Lung (tissue), 12 donors: ENCODE results near the gene TMLHE. TPM values are rescaled to one million over a fixed set of nuclear protein-coding genes. Genes with fewer than 3 reads are reported as not detected.
"Not testable (repeated sequence)": the region's sequence is repeated elsewhere in the genome, so short reads cannot be mapped to it uniquely, and the experiment has no call there.

Source experiments
- ATAC-seq: fragments of 200-7000 bp; cut with Tn5 transposase; one replicate; pipeline ENCODE4 v1.9.1; 2020; ENCODE audit warnings: moderate number of reproducible peaks; ENCODE audit not compliant: insufficient read depth, low FRiP score
- DNase-seq, 3 donors: peaks; one replicate each; pipeline ENCODE4 v3.0.0-alpha.2; 2013 to 2017
- H3K27ac ChIP-seq, 2 donors: one replicate each; pipeline ENCODE4 v1.5.1; 2013; ENCODE audit warnings: mild to moderate bottlenecking in 2 of 2, moderate library complexity in 2 of 2, control low read depth in 1 of 2, inconsistent platforms in 1 of 2, low read depth in 1 of 2, low read length in 1 of 2
- H3K27me3 ChIP-seq, 3 donors: one replicate each; pipeline ENCODE4 v1.5.1; 2013; ENCODE audit warnings: low read length in 2 of 3; ENCODE audit not compliant: control insufficient read depth in 3 of 3, insufficient read depth in 3 of 3
- H3K36me3 ChIP-seq, 4 donors: one replicate each; pipeline ENCODE4 v1.5.1; 2013; ENCODE audit warnings: low read length in 4 of 4, mild to moderate bottlenecking in 1 of 4, moderate library complexity in 1 of 4; ENCODE audit not compliant: control insufficient read depth in 4 of 4, insufficient read depth in 4 of 4
- H3K4me1 ChIP-seq, 5 donors: one replicate each; pipeline ENCODE4 v1.5.1; 2013; ENCODE audit warnings: low read length in 5 of 5, mild to moderate bottlenecking in 2 of 5, moderate library complexity in 1 of 5; ENCODE audit not compliant: control insufficient read depth in 5 of 5, insufficient read depth in 5 of 5
- H3K4me3 ChIP-seq: one replicate; pipeline ENCODE4 v1.5.1; 2013; ENCODE audit warnings: mild to moderate bottlenecking, control low read depth, moderate library complexity
- H3K9ac ChIP-seq, 2 donors: one replicate each; pipeline ENCODE4 v1.5.1; 2013; ENCODE audit warnings: low read length in 2 of 2, control low read depth in 1 of 2; ENCODE audit not compliant: insufficient read depth in 1 of 2
- H3K9me3 ChIP-seq, 4 donors: one replicate each; pipeline ENCODE4 v1.5.1; 2013; ENCODE audit warnings: low read length in 3 of 4, mild to moderate bottlenecking in 1 of 4, moderate library complexity in 1 of 4; ENCODE audit not compliant: control insufficient read depth in 4 of 4, insufficient read depth in 3 of 4
- CTCF ChIP-seq: IDR thresholded peaks from 2 replicates; pipeline ENCODE4 v1.5.1; 2012; ENCODE audit warnings: mild to moderate bottlenecking; ENCODE audit errors: control extremely low read depth, extremely low read depth
- WGBS, 2 donors: extraction: QIAGEN DNeasy Blood & Tissue Kit; methylation state at CpG; one replicate each; pipeline ENCODE4 v1.1.7; 2013; 5-methylcytosine and 5-hydroxymethylcytosine counted together
- polyA plus RNA-seq, 2 donors: library from polyadenylated mRNA; stranded (reverse); fragments of 200-250 nt; gene quantifications; one replicate each; pipeline ENCODE4 v1.2.1, GENCODE V29; 2013
- total RNA-seq, 2 donors: library from RNA; depleted of rRNA in 1 of 2; stranded (reverse); fragments of >200 nt in 1 of 2; gene quantifications; one replicate each; pipeline ENCODE4 v1.2.1, GENCODE V29; 2014 to 2021
- donor health status: control.
- donor health status: control.
- donor health status: Bipolar disorder and iron deficiency.
- donor health status: healthy.
- donor health status: DM: yes; HTN: yes; CAD: no.

TMLHE gene
- total and polyA plus RNA-seq, 4 donors: 3.5 to 26.8 (median 11.1) TPM

GRCh38 chrX:155563099-155563498 is 49.7 kb downstream of the TMLHE start:
- peaks cover 0 to 4% (median 0%) of the 10 kb centered on the region in 4 donors for H3K36me3 ChIP-seq
- WGBS, 2 donors: 66% methylated on average over 1 of the region's 1 CpG; no CpG with 5 or more reads in 1 of the 2 donors
- ATAC-seq (no peak), DNase-seq (no peak)
- H3K4me3 ChIP-seq: no peak overlapping the region
- no peak overlapping the region for H3K27ac ChIP-seq
- H3K9ac ChIP-seq: no peak overlapping the region
- no peak for TF ChIP-seq CTCF
- H3K4me1 ChIP-seq: no peaks in the 10 kb centered on the region
- peaks cover 0 to 5% (median 0%) of the 10 kb centered on the region in 4 donors for H3K9me3 ChIP-seq
- H3K27me3 ChIP-seq: no peaks in the 10 kb centered on the region

- no peak for TF ChIP-seq CTCF
- ATAC-seq (no peak), DNase-seq (no peak)
- no peaks in the 10 kb centered on the region for H3K27me3 ChIP-seq
- WGBS, 2 donors: 39 to 44% methylated on average over 2 of the region's 2 CpGs
- peaks cover 0 to 15% (median 8%) of the 10 kb centered on the region in 4 donors for H3K36me3 ChIP-seq
- no peaks in the 10 kb centered on the region for H3K4me1 ChIP-seq
- H3K9ac ChIP-seq: no peak overlapping the region
- H3K4me3 ChIP-seq: no peak overlapping the region
- H3K9me3 ChIP-seq: peaks cover 0 to 5% (median 2%) of the 10 kb centered on the region in 4 donors
- no peak overlapping the region for H3K27ac ChIP-seq
Observed at GRCh38 chrX:155544881-155545280, 67.9 kb downstream of the TMLHE start.

DNA sequence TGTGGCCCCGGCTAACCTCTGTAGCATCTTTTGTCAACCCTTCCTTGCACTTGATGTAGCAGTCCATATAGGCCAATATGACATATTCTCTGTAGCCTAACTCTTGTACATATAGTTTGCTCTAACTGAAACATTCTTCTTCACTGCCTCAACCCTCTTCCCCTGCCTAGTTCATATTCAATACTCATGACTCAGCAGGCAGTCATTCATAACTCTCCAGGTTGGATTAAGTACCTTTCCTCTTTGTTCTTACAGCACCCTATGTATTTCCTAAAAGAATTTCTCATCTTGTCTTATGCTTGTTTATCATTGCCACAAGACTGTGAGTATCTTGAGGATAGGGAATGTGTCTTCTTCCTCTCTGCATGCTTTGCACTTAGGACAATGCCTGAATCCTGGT is 76.9 kb downstream of the TMLHE start:
- no peak overlapping the region for H3K9ac ChIP-seq
- no peak for TF ChIP-seq CTCF
- no peak overlapping the region for H3K4me3 ChIP-seq
- no peaks in the 10 kb centered on the region for H3K4me1 ChIP-seq
- WGBS, 2 donors: 74 to 88% methylated on average over 1 of the region's 1 CpG
- H3K36me3 ChIP-seq: peaks cover 0 to 2% (median 0%) of the 10 kb centered on the region in 4 donors
- DNase-seq (no peak), ATAC-seq (no peak)
- no peak overlapping the region for H3K27ac ChIP-seq
- no peaks in the 10 kb centered on the region for H3K27me3 ChIP-seq
- H3K9me3 ChIP-seq: no peaks in the 10 kb centered on the region

DNA sequence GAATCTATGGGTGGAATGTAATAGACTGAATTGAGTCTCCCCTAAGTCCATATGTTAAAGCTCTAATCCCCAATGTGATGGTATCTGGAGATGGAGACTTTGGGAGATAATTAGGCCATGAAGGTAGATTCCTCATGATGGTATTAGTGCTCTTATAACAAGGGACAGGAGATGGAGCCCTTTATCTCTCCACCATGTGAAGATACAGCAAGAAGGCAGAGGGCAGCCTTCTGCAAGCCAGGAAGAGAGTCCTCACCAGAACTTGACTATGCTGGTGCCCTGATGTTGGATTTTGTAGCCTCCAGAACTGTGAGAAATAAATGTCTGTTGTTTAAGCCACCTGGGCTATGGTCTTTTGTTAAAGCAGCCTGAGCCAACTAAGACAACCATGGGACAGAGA is 78.0 kb downstream of the TMLHE start:
- Histone ChIP-seq H3K4me3 (no peak overlapping the region), H3K9ac (no peak overlapping the region), H3K27me3 (no peaks in the 10 kb centered on the region), H3K36me3 (peaks cover 0 to 2% (median 0%) of the 10 kb centered on the region in 4 donors), H3K27ac (no peak overlapping the region), H3K4me1 (no peaks in the 10 kb centered on the region), H3K9me3 (no peaks in the 10 kb centered on the region)
- no peak for ATAC-seq
- no peak for TF ChIP-seq CTCF
- DNase-seq: no peak

DNA sequence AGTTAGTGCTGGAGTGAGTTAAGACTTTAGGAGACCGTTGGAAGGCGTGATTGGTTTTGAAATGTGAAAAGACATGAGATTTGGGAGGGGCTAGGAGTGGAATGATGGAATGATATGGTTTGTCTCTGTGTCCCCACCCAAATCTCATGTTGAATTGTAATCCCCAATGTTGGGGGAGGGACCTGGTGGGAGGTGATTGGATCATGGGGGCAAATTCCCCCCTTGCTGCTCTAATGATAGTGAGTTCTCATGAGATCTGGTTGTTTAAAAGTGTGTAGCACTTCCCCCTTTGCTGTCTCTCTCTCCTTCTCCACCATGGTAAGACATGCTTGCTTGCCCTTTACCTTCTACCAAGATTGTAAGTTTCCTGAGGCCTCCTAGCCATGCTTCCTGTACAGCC is 85.7 kb downstream of the TMLHE start:
- DNase-seq, H3K27me3 ChIP-seq, H3K27ac ChIP-seq, ATAC-seq, H3K4me3 ChIP-seq, H3K9ac ChIP-seq, H3K4me1 ChIP-seq: not testable (repeated sequence)
- Histone ChIP-seq H3K36me3 (peaks cover 0 to 17% (median 6%) of the 10 kb centered on the region in 4 donors), H3K9me3 (peaks cover 0 to 15% (median 9%) of the 10 kb centered on the region in 4 donors)
- 77 to 100% methylated on average over 2 of the region's 2 CpGs for WGBS, 2 donors
